A204.1 (cell line): ENCODE data around the gene HMOX1.
A peak's percentile ranks its signal among the peaks of the same experiment; 100 is the strongest.
"Not testable (repeated sequence)": the region's sequence is repeated elsewhere in the genome, so short reads cannot be mapped to it uniquely, and the experiment has no call there.

Experiments
- FAIRE-seq: peaks from 2 replicates; lab custom pipeline; 2012; peaks lifted over from hg19 to GRCh38; lab: Jason Lieb, UNC

HMOX1 gene

DNA sequence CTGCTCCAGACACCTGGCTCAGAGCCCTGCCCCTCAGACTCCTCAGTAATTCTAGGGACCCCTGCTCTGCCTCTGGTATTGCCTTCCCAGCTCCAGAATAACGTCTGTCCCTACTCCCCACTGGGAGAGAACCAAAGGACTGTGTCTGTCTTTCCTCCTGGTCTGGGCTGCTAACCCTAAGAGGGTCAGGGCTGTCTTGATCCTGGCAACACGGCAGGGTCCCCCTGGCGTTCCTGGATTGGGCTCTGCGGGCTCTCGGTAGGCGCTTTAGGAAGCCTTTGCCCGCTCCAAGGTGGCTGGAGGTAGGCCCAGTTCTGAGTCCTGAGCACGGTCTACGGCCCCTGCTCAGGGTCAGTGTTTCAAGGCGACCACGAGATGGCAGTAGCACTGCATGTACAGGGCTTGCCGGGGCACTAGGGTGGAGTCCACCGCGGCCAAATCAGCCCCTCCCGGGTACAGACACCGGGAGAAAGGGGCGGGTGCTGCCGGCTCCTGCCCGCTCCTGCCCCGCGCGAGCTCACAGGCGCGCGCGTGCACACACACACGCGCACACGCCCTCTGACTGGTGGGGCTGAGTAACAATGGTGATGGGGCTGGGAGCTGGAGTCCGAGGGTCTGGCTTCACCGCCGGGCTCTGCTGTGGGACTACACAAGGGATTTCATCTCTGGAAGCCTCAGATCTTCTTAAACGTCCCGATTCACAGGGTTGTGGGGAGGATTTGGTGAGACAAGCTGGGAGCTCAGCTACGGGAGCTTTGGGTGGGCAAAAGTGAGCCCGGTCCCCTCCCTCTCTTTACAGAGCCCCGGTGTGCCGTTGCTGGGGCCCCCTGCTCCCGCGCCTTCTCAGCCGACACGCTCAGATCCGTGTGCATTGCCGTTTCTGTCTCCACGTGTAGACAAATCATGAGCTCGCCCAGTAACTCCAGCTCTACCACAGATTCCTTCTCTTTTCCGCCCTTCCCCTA, 30.1 kb upstream of the HMOX1 start:
- peak; percentile 76 for FAIRE-seq

DNA sequence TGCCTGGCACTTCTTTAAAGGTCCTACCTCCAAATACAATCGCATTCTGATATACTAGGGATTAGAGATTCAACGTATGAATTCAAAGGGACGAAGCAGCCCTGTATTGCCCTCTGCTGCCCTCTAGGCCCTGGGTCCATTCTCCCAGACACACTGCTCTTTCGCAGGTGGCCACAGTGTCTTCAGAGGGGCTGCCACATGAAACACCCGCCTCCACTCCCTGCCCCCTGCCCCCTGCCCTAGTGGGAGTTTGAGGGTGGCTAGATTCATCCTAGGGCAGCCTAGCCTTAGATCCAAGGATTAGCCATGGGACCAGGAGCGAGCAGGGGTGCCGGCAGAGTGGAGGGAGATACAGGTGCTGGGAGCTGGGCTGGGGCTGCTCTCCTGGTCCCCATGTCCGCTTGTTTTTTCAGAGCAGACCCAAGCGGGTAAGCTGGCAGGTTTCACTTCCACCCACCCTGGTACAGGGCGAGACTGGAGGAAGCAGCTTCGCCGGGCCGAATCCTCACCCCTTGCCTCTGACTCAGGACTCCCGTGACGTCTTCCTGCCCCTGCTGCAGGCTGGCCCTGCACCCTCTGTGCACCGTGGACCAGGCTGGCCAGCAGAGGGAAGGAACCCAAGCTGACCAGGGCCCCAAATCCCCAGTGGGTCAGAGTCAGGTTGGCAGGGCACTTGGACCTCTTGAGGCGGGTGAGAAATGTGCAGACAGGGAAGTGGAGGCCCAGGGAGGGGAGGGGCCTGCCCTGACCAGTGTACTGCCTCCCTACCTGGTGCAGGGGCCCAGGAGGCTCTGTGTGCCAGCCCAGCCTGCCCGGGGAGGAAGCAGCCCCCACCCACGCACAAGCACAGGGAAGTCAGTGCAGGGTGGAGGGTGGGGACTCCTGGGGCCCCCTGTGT, 28.4 kb upstream of the HMOX1 start:
- FAIRE-seq = no peak

DNA sequence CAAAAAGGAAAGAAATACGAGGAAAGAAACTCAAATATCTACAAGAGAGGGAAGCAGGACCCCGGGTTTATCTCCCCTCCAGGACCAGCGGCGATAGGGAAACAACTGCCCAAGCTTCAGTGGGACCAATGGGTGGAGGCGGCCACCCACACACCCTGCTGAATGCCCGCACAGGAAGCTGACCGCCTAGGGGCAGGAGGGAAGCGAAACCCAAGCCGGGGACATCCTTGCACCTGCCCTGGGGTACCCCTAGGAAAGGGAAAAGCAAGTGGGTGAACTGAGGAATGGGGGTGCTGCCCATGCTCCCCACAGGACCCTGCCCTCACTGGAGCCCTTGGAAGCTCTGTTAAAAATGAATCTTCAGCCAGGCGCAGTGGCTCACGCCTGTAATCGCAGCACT, 27.6 kb upstream of the HMOX1 start:
- no peak for FAIRE-seq

DNA sequence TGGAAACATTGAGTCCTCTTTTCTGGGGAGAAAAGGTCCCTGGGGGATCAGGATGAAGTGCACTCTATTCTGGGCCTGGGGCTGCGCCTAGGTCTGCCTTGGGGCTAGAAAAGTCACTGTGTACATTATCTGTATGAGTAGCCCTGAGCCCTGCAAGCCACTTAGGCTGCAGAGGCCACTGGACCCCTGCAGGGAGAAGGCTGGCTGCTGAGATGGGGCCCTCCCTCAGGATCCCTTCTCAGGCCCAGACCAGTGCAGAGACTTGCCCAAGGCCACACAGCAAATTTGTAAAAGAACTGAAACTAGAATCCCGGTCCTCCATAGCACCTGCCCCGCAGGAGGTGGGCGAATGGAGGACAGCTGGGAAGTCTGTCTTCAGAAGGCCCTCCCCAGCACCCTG, 26.8 kb upstream of the HMOX1 start:
- FAIRE-seq = no peak

DNA sequence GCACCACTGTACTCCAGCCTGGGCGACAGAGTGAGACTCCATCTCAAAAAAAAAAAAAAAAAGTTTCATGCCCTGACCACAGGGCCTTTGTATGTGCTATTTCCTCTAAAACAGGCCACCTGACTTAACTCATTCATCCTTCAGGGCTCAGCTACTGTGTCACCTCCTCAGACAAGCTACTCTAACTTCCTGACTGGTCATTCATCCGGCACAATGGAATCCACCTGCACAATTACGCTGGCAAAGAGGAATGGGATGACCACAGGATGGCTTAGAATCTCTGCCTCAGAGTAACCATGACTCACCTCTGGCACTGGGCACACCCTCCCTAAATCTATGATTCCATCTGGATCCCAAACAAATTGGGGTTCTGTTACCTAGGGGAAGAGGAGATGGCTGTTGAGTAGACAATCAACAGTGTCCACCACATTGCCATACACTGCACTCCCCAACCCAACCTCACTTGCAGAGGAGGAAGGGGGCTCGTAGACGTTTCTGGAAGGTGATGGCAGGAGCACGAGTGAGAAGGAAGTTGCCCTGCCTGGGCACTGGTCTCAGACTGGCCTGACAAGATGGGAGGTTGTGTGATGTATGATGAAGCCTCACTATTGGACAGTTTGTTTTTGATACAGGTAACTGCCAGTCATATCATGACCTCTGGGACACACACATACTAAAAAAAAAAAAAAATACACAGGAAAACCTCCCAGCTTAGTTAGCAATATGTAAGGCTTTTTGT, 22.8 kb upstream of the HMOX1 start:
- FAIRE-seq = no peak

DNA sequence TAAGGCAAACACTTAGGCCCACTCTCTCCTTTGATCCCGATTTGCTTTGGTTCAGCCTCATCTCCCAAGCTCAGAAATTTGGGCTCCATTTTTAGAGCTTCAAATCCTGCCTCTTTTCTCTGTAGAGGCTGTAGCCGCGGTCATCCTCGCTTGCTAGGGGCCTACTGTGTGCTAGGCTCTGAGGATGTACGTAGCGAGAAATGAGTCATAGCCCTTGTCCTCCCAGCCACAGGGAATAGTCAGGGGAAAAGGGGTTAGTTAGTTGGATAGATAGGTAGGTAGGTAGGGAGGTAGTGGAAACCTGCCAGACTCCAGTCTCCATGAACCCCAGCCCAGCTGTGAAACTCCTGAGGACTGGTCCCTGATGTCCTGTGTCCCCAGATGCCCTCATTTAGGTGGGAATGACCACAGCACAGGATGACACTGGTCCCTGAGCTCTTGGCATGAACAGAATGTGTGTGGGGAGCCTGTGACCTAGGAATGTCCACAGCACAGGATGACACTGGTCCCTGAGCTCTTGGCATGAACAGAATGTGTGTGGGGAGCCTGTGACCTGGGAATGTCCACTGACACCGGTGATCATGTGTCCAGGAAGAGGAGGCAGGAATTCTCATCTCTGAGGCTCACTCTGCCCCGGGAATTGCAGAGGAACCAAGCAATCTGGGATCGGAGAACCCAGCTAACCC, 21.4 kb upstream of the HMOX1 start:
- FAIRE-seq = no peak

DNA sequence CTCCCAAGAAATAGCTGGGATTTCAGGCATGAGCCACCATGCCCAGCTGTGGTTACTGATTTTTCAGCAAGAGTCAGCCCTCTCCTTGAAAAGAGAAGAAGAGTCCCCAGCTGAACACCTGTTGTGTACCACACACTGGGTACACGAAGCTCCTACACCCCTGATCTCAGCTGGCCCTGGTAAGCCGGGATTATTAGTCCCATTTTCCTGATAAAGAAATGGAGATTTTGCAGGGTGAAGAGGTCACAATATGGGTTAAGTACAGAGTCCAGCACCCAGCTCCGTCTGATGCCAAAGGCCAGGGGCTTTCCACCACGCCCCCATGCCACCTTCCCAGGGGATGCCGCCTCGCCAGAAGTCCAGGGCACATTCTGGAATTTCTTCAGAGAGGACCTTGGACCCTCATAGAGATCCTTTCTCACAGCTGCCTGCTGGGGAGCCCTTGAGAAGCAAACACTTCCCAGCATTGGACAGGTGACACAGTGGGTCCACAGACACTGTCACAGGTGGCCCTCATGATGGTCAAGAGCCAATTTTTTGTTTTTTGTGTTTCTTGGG, 19.8 kb upstream of the HMOX1 start:
- FAIRE-seq = no peak

DNA sequence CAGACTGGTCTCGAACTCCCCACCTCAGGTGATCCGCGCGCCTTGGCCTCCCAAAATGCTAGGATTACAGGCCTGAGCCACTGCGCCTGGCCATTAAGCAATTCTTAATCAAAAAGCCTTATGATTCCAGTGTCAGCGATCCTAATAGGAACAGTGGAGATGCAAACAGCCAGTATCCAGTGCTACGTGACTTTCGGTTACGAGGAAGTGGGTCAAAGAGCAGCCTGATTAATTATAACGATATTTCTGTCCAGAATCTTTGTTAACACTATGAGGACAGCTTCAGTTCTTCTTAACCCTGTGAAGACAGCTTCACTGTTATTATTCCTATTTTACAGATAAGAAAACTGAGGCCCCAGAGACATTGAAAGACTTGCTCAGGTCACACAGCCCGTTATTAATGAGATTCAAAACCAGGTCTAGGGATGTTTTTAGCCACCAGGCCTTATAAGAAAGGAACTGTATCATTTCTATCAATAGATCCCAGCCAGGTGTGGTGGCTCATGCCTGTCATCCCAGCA, 17.3 kb upstream of the HMOX1 start:
- no peak for FAIRE-seq

DNA sequence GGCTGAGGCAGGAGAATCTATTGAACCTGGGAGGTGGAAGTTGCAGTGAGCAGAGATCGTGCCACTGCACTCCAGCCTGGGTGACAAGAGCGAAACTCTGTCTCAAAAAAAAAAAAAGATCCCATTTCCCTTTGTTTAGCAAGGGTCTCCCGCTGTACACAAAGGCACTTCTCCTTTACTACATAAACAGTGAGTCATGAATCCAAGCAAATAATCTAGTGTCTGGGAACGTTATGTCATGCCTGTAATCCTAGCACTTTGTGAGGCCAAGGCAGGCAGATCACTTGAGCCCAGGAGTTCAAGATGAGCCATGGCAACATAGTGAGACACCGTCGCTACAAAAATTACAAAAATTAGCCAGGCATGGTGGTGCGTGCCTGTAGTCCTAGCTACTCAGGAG, 16.7 kb upstream of the HMOX1 start:
- not testable (repeated sequence) for FAIRE-seq

DNA sequence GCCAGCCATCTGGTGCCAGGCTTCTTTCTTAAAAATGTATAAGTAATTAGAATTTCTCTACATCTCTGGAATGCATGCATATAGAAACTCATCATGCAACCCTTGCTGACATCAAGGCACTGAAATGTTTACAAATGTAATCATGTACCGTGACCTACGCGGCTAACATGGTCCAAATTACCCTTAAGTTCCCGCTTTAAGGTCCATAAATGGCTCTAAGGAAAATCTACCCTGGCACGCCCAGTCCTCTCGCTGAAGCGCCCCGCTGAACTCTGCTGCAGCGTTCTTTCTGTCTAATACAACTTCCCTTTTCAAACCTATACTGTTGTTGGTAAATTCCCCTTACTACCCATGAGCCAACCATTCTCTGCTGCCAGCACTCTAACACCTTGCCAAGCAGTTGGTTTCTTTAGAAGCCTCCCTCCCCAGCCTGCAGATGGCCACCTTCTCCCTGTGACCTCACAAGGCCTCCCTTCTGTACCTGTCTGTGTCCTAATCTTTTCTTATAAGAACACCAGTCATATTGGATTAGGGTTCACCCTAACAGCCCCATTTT, 13.5 kb upstream of the HMOX1 start:
- no peak for FAIRE-seq

DNA sequence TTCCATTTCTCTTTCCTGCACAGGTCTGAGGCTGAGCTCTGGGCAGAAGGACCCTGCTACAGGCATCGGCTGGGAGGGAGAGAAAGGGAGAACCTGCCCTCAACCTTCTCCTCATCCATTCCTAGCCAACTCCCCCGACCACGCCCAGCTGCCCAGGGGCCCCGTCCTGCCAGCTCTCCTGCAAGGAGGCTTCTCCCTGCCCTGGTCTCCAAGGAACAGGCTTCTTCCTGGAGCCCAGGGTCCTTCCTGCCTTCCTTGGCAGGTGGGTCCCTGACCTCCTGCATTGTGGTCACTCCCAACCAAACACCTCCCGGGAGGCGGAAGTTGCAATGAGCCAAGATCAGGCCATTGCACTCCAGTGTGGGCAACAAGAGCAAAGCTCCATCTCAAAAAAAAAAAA, 12.5 kb upstream of the HMOX1 start:
- no peak for FAIRE-seq

DNA sequence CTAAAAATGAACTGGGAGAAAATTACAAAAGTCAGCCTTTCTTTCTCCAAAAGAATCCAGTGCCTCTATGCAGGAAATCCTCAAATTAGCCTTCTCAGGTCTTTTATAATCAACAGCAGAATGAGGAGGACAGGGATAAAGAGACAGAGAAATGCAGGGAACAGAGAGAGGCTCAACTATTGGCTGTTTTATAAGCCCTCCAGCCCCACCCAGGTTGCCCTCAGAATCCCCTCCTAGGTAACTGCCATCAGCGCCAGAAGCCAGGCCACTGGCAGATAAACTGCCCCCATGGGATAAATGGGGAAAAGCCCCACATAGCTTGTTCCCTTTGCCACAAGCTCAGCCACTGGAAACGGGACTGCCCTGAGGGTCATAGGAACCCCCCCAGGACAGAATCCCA, 10.9 kb upstream of the HMOX1 start:
- no peak for FAIRE-seq

DNA sequence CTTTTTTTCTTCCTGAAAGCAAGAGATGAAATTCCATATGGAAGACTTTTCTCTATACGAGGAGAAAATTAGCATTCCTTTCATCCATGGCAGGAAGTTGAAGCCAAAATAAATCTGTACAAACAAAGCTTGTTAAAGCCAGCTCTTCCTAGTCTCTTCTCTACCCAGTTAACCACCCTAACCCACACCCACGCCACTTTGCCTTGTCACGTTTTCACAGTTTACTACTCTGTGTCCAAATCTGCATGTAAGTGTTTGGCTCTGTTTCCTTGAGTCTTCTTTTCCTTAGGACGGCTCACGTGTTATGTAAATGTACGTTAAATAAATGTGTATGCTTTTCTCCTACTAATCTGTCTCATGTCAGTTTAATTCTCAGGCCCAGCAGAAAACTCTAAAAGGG, 7.1 kb upstream of the HMOX1 start:
- no peak for FAIRE-seq

DNA sequence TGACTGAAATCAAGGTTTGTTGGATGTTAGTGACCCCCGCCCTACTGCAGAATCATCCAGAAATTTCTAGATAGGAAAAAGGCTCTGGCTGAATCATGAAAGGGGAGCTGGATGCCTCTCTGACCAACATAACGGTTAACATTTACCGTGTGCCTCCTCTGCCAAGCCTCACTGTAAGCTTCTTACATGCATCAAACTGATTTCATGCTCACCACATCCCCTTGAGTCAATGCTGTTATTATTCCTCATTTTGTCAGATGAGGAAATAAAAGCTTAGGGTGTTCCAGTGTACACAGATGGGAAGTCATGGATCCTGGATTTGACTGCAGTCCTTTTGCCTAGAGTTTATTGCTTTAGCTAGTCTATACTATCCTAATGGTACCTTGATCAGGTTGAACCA, 5.9 kb upstream of the HMOX1 start:
- no peak for FAIRE-seq

DNA sequence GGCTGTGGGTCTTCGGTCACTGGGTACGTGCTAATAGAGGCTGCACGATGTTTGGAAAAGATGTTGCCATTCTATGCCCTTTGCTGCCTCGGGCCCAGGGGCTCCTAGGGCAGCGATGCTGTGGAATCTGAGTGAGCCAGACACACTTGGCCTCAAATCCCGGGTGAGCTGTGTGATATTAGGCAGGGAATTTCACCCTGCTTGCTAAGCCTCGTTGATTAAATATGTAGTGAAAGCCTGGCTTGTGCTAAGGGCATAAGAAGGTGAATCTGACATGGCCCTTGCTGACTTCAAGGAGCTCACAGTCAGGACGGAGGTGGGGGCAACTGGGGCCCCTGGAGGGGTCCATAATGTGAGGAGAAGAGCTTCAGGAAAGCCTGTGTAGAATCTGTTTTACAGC, 5.4 kb upstream of the HMOX1 start:
- FAIRE-seq = no peak

DNA sequence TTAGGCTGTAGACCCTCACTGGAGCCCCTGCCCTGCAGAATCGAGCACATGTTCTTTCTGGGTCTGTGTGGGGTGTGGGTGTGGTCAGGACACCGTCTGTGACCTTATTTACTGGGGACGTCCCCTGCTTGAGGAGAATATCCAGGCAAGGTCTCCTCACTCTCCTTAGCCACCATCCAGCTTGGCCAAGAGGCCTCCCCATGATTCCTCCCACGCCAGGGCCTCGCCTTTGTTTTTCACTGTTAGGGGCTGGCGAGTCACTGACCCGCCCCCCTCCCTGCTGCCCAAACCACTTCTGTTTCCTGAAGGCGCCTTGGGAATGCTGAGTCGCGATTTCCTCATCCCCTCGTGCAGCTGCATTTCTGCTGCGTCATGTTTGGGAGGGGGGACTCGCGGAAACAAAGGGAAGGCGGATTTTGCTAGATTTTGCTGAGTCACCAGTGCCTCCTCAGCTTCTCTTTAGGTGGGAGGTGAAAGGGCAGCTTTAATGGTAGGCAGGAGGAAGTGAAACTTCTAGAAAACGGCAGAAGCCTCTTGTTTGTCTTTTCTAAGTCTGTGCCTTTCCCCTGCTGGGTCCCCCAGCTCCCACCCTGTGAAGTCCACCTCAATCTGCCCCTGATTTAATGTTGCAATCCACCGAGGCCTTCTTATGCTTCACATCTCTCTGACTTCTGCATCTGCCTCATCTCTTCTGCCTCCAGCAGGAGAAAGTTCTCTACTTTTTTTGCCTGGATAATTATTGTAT, 4.0 kb upstream of the HMOX1 start:
- FAIRE-seq = no peak

DNA sequence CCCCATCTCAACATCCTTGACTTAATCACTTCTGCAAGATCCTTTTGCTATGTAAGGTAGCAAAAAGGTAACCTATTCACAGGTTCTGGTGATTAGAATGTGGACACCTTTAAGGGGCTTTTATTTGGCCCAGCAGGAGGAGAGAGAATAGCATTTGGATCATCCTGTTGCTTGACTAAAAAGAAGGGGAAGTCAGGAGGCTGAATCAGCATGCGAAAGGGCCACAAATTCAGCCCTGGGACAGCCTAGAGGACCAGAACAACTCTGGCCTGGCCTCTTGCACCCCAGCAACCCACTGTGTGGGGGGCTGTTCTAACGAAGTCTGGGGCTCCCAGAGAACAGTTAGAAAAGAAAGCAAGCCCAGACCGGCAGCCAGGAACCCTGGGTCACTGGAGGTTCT, 3.2 kb upstream of the HMOX1 start:
- FAIRE-seq = no peak

DNA sequence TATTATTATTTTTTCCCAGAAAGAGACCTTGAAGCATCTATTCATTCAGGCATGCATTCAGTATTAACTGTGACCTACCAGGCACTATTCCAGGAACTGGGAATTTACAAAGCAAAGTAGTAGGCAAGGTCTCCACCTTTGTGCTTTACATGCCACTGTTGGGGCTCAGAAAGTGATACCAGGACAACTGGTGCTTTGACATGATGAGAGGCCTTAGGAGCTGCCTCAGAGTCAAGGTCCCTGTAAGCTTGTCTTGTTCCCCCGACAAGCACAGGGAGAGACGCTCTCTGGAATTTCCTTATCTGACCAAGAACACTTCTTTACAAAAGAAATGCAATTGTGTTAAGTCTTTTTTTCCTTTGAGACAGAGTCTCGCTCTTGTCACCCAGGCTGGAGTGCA, 2.3 kb upstream of the HMOX1 start:
- no peak for FAIRE-seq

DNA sequence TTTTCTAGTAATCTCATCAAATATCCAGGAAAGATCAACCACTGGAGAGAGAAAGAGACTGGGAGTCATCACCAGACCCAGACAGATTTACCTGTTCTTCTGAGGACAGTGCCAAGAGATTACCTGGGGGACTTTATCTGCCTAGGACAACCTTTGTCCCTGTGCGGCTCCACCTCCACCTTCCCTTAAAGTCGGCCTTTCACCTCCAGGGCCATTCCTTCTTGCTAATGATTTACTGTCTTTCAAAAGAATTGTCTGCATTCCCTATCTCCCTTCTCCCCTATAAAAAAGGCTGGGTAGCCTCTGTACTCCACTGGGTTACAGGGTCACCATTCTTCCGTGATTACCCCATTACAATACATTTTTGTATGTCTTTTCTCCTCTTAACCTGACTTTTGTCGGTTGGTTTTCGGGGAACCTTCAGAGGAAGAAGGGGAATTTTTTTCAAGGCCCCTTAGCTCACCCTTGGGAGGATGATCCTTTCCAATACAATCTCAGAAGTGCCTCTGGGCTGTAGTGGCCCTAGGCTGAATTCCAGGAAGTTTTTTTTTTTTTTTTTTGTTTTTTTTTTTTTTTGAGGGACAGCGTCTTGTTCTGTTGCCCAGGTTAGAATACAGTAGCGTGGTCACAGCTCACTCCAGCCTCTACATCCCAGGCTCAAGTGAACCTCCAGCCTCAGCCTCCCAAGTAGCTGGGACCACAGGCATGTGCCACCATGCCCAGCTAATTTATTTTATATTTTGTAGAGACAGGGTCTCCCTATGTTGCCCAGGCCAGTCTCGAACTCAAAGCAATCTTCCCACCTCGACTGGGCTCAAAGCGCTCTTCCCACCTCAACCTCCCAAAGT, 1.5 kb upstream of the HMOX1 start:
- FAIRE-seq = no peak
